ENCODE results near the gene GRIK1.

- no peak for TF ChIP-seq CTCF (optimal IDR thresholded peaks at IDR 0.05 in 1 of 3, IDR thresholded peaks at IDR 0.05 in 1 of 3, conservative IDR thresholded peaks at IDR 0.05 in 1 of 3; ENCODE audit: extremely low read depth in 1 of 3, insufficient read depth in 2 of 3, low read length in 3 of 3)
- TF ChIP-seq EZH2 (IDR thresholded peaks at IDR 0.05; ENCODE audit: low read length) = no peak
Measured at GRCh38 chr21:29808153-29808552, 131.6 kb downstream of the GRIK1 start.

Measured in keratinocyte (primary cell).